ENCODE measurements around the gene PPP2R2B.

The PPP2R2B gene

GRCh38 chr5:146695646-146696045 is 182.9 kb downstream of the PPP2R2B start:
- DNase-seq: no peak

GRCh38 chr5:146690880-146691355 is 187.6 kb downstream of the PPP2R2B start:
- no peak for DNase-seq

GRCh38 chr5:146687630-146688029 is 190.9 kb downstream of the PPP2R2B start:
- DNase-seq: no peak

GRCh38 chr5:146683861-146684260 is 194.7 kb downstream of the PPP2R2B start:
- no peak for DNase-seq

- DNase-seq: no peak
Measured at GRCh38 chr5:146682899-146683532, 195.5 kb downstream of the PPP2R2B start.

GRCh38 chr5:146681585-146682105 is 196.9 kb downstream of the PPP2R2B start:
- DNase-seq: no peak

GRCh38 chr5:146680846-146681584 is 197.5 kb downstream of the PPP2R2B start:
- DNase-seq: no peak

DNA sequence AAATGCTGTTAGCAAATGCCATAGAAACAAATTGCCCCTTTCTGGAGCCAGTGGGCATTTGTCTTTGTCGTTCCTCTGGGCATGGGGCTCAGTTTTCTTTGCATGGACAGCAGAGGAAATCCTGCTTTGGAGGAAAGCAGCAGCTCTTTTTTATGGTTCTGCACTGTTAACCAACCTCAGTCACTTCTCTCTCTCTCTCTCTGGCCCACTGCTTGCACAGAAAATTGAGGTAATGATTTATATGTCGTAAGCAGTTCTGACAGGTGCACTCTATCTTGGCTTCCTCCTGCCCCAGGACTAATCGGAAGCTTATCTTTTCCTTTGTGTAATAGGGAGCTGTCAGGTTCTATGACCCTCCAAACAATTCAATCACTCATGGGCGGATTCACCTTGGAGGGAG is 202.9 kb downstream of the PPP2R2B start:
- no peak for DNase-seq

DNA sequence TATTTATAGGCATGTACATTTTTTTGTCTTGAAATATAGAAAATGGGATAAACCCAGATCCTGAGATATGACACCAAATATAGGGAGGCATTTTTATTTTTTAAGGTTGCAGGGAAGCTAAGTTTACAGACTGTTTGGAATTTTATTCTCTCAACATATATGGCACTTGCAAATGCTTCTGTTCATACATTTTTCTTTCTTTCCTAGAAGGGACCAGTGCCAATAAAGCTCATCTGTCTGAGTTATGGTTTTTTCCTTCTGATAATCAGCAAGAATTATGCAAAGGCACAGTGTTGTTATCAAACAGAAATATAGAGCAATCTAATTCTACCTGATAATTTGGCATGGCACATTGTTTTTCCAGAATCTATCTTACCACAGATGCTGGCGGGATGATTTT is 205.7 kb downstream of the PPP2R2B start:
- DNase-seq: no peak

- no peak for DNase-seq
Measured at GRCh38 chr5:146671561-146672295, 206.8 kb downstream of the PPP2R2B start.

DNA sequence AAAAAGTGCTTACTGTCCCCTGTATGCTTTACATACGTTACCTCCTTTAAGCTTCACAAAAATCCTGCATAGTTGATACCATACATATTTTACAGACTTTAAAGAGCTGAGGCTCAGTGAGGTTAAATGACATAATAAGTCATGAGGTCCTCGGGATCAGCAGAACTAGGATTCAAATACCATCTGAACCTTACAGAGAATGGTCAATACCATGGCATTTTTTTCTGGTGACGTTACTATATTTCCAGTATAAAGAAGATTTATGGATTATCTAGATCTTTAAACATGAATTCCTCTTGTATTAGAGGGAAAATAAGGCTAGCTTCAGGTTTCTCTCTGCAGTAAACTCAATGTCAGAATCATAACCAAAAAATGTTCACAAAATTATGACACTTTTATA is 208.9 kb downstream of the PPP2R2B start:
- DNase-seq: no peak

- no peak for DNase-seq
Measured at GRCh38 chr5:146667633-146668272, 210.8 kb downstream of the PPP2R2B start.

DNA sequence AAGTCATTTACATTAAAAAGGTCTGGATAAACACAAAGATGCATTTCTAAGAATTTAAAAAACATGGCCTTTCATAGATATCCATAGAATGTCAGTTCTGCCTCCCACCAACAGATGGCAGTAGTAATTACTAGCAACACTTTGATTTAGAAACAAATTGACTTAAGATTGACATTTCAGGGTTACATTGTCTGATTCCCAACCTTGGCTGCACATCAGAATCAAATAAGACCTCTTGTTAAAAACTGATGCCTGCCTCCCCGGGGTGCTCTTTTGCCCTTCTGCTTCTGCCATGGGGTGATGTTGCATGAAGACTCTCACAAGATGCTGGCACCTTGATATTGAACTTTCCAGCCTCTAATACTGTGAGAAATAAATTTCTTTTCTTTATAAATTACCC is 216.3 kb downstream of the PPP2R2B start:
- DNase-seq: peak in 1 of 2 donors; percentile 65

- DNase-seq: no peak
Measured at GRCh38 chr5:146660376-146660960, 218.1 kb downstream of the PPP2R2B start.

DNA sequence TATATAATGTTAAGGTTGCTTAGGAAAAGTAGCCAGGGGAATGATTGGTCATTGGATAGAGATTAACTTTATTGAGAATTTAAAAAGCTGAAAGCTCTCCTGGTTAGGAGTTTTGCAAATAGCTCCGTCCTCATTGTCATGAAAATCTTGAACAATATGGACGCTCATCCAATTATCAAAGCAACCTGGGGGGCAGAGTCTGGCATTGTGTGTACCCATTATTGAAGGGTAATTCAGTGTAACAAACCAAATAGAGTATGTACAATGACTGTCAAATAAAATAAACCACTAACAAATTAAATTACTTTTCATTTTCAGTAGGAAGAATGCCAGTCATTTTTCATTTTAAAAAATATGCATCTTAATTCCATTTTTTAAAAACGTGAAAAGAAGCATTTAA is 218.6 kb downstream of the PPP2R2B start:
- no peak for DNase-seq

- DNase-seq: no peak
Measured at GRCh38 chr5:146656703-146657102, 221.9 kb downstream of the PPP2R2B start.

DNA sequence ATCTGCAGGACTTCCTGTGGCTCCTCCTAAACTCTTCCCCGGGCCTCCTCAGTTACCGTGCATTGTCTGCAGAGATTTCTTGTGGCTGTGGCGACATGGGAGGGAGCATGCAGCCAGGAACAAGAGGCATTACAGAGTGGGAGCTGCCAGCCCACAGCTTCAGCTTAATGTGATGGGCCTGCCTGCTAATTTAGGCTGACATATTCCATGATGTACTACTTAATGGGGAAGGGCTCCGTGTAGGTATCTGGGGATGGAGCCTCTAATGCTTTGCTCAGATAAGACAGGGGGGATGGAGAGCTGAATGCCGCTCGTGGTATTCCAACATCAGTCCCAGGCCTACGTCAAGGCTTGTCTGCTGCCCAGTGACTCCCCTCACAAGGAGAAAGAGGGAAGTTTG is 225.0 kb downstream of the PPP2R2B start:
- no peak for DNase-seq

DNA sequence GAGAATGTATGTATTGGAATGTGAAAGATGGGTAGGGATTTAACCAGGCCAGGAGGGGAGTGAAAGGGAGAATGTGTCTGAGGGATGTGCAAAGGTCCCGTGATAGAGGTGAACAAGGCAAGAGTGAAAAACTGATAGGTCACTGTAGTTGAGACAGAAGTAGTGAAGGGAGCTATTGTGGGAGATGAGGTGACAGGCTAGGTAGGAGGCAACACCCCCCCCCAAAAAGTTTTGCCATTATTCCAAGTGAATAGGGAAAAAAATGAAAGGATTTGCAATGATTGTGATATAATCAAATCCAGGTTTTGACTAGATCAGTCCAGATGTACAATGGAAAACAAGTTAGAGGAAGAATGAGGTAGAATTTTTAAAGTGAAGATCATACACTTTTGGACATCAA is 226.0 kb downstream of the PPP2R2B start:
- DNase-seq: no peak

- DNase-seq: no peak
Measured at GRCh38 chr5:146647656-146648199, 230.8 kb downstream of the PPP2R2B start.

- no peak for DNase-seq
Measured at GRCh38 chr5:146646441-146646840, 232.1 kb downstream of the PPP2R2B start.

- DNase-seq: no peak
Measured at GRCh38 chr5:146645342-146645741, 233.2 kb downstream of the PPP2R2B start.

DNA sequence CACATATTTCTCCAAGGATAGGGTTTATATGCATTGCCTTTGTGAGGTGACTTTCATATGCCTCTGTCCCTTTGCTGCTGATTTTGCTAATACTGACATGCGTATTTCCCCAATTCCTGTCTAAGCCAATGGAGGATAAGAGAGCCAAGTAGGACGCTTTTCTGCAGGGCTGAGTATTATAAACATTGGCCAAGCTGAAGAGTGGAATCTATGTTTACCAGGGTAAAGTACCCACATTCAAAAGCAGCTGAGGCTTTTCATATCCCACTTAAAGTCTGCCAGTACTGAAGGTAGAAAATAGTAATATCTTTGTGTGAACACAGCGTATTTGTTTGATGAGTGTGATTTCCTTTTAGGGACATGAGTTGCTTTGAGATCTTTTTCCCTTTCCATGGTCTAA is 233.7 kb downstream of the PPP2R2B start:
- no peak for DNase-seq

Measured in CD4-positive, alpha-beta T cell treated with Interferon alpha-2 for 1 hour (primary cell).